Activated CD4-positive, alpha-beta T cell treated with anti-CD3 and anti-CD28 coated beads for 48 hours (primary cell): ENCODE data around the gene CCDC192.

ENCODE experiments used
- DNase-seq: peaks from one replicate; pipeline ENCODE4 v3.0.0-alpha.2; 2020

CCDC192 gene

DNA sequence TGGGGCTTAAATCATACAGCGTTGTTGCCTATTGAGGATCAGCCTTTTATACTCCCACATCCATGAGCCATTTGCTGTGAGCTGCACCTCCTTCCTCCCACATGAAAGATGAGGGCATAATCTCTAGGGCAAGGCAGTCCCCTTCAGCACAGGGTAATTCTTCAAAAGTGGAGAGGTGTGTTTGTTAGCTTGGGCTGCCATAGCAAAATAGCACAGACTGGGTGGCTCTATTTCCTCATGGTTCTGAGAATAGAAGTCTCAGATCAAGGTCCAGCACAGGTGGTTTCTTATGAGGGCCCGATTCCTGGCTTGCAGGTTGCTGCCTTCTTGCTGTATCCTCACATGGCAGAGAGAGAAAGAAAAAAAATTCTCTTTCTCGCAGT, 258.6 kb downstream of the CCDC192 start:
- no peak for DNase-seq

DNA sequence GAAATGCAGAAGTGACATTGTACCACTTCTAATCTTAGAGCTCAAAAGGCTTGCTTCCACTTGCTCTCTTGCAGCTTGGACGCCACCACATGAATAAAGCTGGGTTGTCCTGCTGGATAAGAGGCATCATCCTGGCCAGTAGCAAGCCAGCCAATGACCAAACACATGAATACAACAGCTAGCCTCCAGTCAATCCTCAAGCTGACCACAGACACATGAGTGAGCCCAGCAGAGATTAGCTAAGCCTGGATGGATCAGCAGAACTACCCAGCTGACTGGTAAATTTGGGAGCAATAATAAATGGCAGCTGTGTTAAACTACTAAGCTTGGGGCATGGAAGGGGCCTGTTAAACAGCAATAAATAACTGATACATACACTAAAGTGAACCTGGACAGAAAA, 259.3 kb downstream of the CCDC192 start:
- DNase-seq = no peak

DNA sequence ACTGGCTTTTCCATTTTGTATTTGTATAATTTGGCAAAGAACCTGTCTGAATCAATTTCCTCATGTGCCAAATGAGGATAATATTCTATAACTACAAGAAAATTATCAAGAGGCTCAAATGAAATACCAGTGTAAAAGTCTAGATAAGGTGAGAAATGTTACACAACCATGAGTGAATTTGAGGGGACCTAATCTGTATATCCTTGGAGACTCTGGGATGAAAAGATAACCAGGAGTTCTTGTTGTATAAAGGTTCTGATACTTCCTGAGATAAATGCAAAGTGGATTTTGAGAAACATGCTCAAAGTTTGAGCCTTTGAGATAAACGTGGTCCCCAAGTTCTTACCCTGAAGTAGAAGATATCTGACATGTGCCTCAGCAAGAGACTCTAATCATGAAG, 260.0 kb downstream of the CCDC192 start:
- no peak for DNase-seq

DNA sequence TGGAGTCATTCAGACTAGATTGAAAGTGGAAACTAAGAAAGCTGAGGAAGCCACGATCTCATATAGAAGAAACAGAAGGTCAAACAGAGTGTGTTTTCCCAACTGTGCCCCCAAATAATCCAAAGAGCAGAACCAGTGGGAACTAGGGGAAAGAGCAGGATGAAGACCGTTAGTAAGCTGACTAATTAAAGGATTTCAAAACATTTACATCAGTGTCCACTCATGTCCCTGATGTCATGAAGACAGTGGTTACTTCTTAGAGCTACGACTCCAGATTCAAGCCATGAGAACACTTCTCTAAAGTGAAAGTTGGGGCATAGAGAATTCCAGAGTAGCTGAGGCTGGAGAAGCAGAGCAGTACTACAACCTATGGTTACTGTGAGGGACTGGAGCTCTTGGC, 260.7 kb downstream of the CCDC192 start:
- DNase-seq = no peak

GRCh38 chr5:127967323-127967982, 264.3 kb downstream of the CCDC192 start:
- DNase-seq = no peak

- no peak for DNase-seq
These were observed 264.9 kb downstream of the CCDC192 start for GRCh38 chr5:127967983-127968592.

- DNase-seq = no peak
These were observed 265.8 kb downstream of the CCDC192 start for GRCh38 chr5:127969002-127969401.

DNA sequence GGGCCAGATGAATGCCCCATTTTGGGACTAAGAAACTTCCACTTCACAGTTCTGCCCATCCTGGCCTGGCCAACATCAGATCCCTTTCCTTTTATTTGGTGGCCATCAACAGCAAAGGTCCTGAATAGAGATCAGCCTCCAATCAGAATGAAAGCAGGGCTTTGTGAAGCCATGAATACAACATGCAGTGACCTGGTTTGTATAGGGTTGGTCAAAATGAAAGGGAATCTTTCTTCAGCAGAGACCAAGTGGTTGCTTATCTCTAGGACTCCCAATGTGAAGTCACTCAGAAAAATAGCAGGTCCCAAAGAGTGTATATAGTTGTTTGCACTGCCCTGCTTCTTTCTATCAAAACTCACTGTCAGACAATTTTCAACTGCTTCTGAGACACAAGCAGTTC, 266.5 kb downstream of the CCDC192 start:
- DNase-seq = no peak

GRCh38 chr5:127970081-127970480, 266.9 kb downstream of the CCDC192 start:
- DNase-seq = no peak

DNA sequence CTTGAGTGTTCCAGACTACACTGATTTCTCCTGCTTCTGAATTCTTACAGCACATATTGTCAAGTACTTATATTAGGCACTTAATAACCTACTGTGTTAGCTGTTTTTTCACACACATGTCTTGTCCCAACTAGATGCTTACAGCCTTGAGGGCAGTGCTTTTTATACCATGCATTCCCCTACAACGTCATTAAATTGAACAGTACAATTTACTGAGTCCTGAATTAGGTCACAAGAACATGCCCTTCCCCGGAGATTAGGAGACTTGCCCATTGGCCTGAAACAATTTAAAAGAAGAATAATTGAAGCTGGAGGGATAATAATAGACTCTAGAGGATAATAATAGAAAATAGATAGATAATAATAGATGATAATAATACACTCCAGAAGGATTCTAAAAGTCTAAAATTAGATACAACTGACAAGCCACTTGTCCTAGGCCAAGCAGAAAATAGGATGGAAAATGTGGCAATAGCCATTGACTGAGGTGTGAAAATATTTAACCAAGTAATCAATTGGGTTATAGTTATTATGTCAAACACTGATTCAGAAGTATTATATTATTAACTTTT, 267.7 kb downstream of the CCDC192 start:
- DNase-seq = no peak

DNA sequence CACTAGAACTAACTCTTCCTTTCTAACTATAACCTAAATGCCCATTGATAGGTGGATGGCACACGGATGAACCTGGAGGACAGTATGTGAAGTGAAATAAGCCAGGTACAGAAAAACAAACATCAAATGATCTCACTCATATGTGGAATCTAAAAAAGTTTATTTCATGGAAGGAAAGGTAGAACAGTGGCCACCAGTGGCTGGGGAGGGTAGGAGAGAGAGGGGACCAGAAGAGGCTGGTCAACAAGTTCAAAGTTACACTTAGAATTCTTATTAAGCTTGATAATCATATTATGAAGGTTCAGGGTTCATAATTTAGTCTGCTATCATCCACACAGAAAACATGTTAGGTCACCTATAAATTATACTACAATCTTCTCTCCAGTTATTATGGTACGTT, 272.8 kb downstream of the CCDC192 start:
- no peak for DNase-seq

GRCh38 chr5:127976525-127976924, 273.3 kb downstream of the CCDC192 start:
- no peak for DNase-seq

DNA sequence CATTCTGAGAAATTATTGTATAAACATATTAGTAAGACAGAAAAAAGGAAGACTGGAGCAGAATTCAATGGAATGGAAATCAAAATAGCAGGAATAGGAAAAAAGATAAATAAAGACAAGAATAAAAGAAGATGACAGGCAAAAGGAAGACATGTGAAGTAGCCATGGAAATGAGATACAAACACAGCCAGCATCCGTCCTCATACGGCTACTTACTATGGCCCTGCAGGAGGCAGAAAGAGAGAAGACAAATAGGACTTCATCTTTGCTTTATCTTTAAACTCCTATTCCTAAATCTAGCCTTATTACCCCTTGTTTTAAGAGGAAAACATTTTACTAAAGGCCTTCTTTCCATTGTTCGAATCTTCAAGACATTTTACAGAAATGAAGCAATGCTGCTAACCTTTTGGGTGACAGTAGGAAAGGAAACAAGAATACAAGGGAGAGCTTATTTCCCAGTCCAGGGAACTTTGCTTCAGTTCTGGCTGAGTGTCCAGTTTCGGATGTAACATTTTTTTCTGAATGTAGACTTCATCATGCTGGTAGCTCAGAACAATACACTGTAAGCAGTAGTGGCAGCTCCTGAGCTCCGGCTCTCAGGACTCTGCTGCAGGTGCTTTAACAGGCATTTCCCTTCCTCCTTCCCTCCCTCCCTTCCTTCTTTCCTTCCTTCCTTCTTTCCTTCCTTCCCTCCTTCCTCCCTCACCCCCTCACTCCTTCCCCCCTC, 274.0 kb downstream of the CCDC192 start:
- DNase-seq = no peak

DNA sequence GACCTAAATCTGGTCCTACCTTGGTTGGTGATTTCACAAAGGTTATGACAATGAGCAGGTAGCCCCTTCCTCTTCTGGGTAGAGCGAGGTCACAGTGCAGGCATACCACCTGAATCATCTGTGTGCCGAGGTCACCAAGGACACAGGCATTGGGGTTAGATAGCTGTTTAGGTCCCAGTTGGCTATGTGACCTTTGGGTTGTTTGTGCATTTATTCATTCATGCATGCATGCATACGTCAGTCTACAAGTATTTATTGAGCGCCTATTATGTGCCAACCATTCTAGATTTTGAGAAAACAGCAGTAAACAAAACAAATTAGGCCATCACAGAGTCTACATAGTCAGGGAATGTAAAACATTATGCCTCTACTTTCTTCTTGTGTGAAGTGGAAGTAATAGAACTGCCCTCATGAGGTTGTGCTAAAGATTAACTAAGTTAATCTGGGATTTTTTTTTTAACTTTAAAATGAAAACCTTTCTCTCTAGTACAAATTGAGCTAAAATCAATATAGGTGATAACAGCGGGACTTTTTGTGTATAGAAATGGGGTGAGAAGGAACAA, 275.6 kb downstream of the CCDC192 start:
- DNase-seq = no peak

GRCh38 chr5:127979475-127979874, 276.3 kb downstream of the CCDC192 start:
- DNase-seq = no peak

GRCh38 chr5:127980843-127981242, 277.7 kb downstream of the CCDC192 start:
- no peak for DNase-seq

DNA sequence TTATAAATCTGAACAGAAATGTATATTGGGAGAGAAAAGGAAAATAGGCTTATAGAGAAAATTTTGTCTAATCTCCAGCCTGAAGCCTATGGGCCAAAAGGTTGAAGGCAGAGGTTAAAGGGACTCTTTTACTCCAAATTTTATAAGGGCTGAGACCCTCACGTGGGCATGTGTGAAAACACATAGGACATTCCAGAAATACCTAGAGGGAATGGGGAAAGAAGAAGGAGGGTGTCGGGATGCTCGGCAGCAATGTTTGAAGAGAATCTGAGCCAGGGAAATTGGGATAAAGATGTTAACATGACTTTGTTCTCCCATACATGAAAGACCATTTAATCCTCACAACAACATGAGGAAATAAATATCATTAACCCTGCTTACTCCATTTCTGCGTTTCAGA, 278.3 kb downstream of the CCDC192 start:
- no peak for DNase-seq

- no peak for DNase-seq
These were observed 282.7 kb downstream of the CCDC192 start for GRCh38 chr5:127985811-127986325.

GRCh38 chr5:127987354-127988145, 284.4 kb downstream of the CCDC192 start:
- no peak for DNase-seq

GRCh38 chr5:127988146-127988760, 285.1 kb downstream of the CCDC192 start:
- DNase-seq = no peak
